Colonic mucosa (tissue), 4 donors: ENCODE data around the gene TRIM50. TPM values are rescaled to one million over a fixed set of nuclear protein-coding genes. Genes with fewer than 3 reads are reported as not detected.

Experiments
- DNase-seq: peaks from one replicate; pipeline ENCODE4 v3.0.0-alpha.2; 2020
- H3K27ac ChIP-seq: fragments of 200-600 bp; one replicate; pipeline ENCODE4 v1.8.0; 2021
- H3K27me3 ChIP-seq: fragments of 200-600 bp; one replicate; pipeline ENCODE4 v1.8.0; 2021
- H3K36me3 ChIP-seq: fragments of 200-600 bp; one replicate; pipeline ENCODE4 v1.8.0; 2021
- H3K4me1 ChIP-seq: fragments of 200-600 bp; one replicate; pipeline ENCODE4 v1.8.0; 2021; ENCODE audit warnings: mild to moderate bottlenecking
- H3K4me3 ChIP-seq: fragments of 200-600 bp; one replicate; pipeline ENCODE4 v1.8.0; 2021
- H3K9ac ChIP-seq, 2 donors: one replicate each; pipeline ENCODE4 v1.7.0; 2013; ENCODE audit warnings: control low read depth in 2 of 2, low read depth in 2 of 2, low read length in 2 of 2
- H3K9me3 ChIP-seq: fragments of 200-600 bp; one replicate; pipeline ENCODE4 v1.8.0; 2021
- intact Hi-C: fragments of 100-400 bp; cut with DNase I; formaldehyde crosslinking; loops from one replicate; pipeline ENCODE4 v1.14.1; 2022
- total RNA-seq, 2 donors: library from RNA; stranded (reverse); fragmentation: NEBNext Ultra II Directional in 1 of 2; extraction: Animal tissue kit (Norgen Biotek cat#: 25700) in 1 of 2; gene quantifications; one replicate each; pipeline ENCODE4 v1.2.1, GENCODE V29; 2021
- TF ChIP-seq, protein P1 (sequence below): fragments of 200-600 bp; IDR thresholded peaks from one replicate; pipeline ENCODE4 v1.8.0; 2022; ENCODE audit warnings: antibody characterized with exemption, mild to moderate bottlenecking
- donor health status: healthy.
- donor health status: DM: no; HTN: no; CAD: no.
- donor health status: DM: no; HTN: no; CAD: no.

Gene TRIM50
- total RNA-seq, 2 donors from 2014 or later = not detected

DNA sequence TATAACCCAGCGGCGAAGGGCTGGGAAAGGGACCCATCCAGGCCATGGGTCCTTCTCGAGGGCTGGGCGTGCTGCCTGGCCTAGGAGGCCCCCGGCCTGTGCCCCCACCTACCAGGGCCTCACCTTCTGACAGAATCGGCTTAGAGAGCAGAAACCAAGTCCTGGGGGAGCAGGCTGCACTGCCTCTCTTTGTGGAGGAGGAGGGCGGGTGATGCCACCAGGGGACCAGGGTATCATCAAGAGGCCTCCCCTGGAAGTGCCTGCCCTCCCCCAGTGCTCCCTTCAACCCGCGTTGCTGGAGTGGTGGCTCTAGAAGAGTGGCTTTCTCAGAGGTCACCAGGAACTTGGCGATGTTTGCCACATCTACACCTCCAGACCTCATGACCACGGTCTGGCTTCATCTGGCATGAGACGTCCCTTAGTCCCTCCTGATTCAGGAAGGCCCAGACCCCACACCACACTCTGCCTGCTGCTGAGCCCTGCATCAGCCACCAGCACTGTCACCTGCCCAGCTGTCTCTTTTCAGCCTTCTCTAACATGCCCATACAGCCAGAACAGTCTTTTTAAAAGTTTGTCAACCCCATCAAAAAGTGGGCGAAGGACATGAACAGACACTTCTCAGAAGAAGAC, 32.0 kb upstream of the TRIM50 start:
- TF ChIP-seq, protein P1, sequence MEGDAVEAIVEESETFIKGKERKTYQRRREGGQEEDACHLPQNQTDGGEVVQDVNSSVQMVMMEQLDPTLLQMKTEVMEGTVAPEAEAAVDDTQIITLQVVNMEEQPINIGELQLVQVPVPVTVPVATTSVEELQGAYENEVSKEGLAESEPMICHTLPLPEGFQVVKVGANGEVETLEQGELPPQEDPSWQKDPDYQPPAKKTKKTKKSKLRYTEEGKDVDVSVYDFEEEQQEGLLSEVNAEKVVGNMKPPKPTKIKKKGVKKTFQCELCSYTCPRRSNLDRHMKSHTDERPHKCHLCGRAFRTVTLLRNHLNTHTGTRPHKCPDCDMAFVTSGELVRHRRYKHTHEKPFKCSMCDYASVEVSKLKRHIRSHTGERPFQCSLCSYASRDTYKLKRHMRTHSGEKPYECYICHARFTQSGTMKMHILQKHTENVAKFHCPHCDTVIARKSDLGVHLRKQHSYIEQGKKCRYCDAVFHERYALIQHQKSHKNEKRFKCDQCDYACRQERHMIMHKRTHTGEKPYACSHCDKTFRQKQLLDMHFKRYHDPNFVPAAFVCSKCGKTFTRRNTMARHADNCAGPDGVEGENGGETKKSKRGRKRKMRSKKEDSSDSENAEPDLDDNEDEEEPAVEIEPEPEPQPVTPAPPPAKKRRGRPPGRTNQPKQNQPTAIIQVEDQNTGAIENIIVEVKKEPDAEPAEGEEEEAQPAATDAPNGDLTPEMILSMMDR = no peak
- intact Hi-C loops = no loop called here

DNA sequence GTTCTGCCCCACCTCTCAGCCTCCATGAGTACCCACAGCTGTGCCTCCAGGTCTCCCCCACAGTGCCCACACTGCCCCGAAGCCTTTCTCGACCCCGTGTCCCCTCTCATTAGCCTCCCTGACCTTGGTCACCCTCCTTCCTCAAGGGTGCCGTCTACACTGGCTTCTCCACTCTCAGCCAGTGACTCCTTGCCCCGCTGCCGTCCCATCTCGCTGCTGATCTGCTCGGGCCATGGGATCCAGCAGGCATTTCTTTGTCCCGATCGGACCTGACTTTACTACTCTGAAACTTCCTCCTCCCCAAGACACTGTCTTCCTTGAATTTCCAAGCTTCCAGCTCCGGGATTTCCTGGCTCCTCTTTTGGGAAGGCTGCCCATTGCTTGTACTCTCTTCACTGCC, 31.4 kb upstream of the TRIM50 start:
- H3K27me3 ChIP-seq = no peaks in the 10 kb centered on the region
- intact Hi-C loops = no loop called here
- no peaks in the 10 kb centered on the region for H3K4me1 ChIP-seq
- no peak for DNase-seq
- H3K4me3 ChIP-seq = no peak overlapping the region
- H3K9ac ChIP-seq = no peak overlapping the region
- no peak overlapping the region for H3K27ac ChIP-seq
- H3K9me3 ChIP-seq = no peaks in the 10 kb centered on the region
- no peaks in the 10 kb centered on the region for H3K36me3 ChIP-seq
- TF ChIP-seq, protein P1 = no peak

More for the DNA sequence above, 32.0 kb upstream of the TRIM50 start:
- no peak for DNase-seq
- Histone ChIP-seq H3K27ac (no peak overlapping the region), H3K27me3 (no peaks in the 10 kb centered on the region), H3K9ac (no peak overlapping the region), H3K36me3 (no peaks in the 10 kb centered on the region), H3K4me3 (no peak overlapping the region), H3K4me1 (no peaks in the 10 kb centered on the region), H3K9me3 (no peaks in the 10 kb centered on the region)

DNA sequence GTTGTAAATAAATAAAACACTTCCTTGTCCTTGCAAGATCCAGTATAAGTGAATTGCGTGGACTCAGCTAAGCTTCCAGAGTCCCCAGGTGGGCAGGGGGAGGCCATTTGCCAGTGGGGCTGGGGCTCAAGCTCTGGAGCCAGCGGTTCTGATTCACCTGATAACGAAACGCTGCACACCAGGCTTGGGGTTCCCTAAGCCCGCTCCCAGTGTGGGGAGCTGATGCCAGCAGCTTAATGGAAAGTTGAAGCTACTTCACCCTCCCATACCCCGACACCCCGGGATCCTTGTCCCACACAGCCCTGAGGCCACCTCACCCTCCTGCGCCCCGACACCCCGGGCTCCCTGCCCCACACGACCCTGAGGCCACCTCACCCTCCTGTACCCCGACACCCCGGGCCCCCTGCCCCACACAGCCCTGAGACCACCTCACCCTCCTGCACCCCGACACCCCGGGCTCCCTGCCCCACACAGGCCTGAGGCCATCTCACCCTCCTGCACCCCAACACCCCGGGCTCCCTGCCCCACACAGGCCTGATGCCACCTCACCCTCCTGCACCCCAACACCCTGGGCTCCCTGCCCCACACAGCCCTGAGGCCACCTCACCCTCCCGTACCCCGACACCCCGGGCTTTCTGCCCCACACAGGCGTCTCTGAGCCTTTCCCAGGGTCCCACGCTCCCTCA, 30.9 kb upstream of the TRIM50 start:
- intact Hi-C loops = no loop called here

DNA sequence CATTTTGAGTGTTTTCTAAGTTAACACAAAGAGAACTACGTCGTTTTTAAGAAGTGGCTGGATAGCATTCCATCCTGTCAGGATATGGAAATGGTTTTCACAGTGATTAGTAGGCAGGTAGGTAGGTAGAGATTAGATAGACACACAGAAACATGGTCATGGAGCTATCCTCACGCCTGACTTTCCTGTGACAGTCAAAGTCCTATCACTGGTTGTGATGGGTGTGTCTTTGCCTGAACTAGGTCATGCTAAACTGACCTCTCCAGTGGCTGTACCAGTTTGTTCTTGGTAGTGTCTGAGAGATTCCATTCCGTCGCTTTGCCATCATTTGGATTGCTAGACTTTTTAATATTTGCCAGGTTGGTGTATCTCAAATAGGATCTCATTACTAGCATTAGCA, 28.3 kb upstream of the TRIM50 start:
- Histone ChIP-seq H3K9me3 (no peaks in the 10 kb centered on the region), H3K36me3 (no peaks in the 10 kb centered on the region), H3K27ac (no peak overlapping the region), H3K4me1 (no peaks in the 10 kb centered on the region), H3K4me3 (no peak overlapping the region), H3K9ac (no peak overlapping the region), H3K27me3 (no peaks in the 10 kb centered on the region)
- intact Hi-C loops = no loop called here
- TF ChIP-seq, protein P1 = no peak
- no peak for DNase-seq

More for the DNA sequence above, 30.9 kb upstream of the TRIM50 start:
- no peaks in the 10 kb centered on the region for H3K27me3 ChIP-seq
- H3K9ac ChIP-seq = peak overlapping the region in 1 of 2 donors; percentile 55
- H3K9me3 ChIP-seq = no peaks in the 10 kb centered on the region
- peak overlapping the region; percentile 23 for H3K4me3 ChIP-seq
- no peaks in the 10 kb centered on the region for H3K36me3 ChIP-seq
- no peak for DNase-seq
- no peak overlapping the region for H3K27ac ChIP-seq
- H3K4me1 ChIP-seq = no peaks in the 10 kb centered on the region
- TF ChIP-seq, protein P1 = no peak

DNA sequence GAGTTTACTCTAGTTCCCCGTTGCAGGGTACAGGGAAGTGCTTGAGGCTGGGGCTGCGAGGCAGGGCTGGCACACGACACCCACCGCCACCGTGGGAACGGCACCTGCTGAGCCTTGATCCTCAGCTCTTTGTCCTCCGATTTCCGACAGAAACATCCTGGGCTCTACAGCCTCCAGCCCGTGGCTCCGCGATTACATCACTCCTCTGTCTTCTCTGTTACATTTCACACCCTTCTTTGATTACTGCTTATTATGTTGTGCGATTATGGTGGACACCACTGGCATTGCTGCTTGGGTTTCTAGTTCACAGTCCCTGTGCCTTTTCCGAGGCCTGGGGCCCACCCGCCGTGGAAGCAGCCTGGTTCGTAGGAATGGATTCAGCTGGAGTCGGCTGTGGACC, 26.9 kb upstream of the TRIM50 start:
- intact Hi-C loops = no loop called here
- Histone ChIP-seq H3K4me1 (no peaks in the 10 kb centered on the region), H3K36me3 (no peaks in the 10 kb centered on the region), H3K4me3 (no peak overlapping the region), H3K27ac (no peak overlapping the region), H3K27me3 (no peaks in the 10 kb centered on the region), H3K9ac (no peak overlapping the region), H3K9me3 (no peaks in the 10 kb centered on the region)
- TF ChIP-seq, protein P1 = no peak
- DNase-seq = no peak
